ENCODE measurements around the gene JMJD8. TPM values are rescaled to one million over a fixed set of nuclear protein-coding genes. Genes with fewer than 3 reads are reported as not detected.

Gene JMJD8
- total and polyA plus RNA-seq, 10 of the 15 experiments (the other 5 are each of a cell fraction or from before 2014, with no cell fraction given): 1.00 to 50.4 (median 30.7) TPM

DNA sequence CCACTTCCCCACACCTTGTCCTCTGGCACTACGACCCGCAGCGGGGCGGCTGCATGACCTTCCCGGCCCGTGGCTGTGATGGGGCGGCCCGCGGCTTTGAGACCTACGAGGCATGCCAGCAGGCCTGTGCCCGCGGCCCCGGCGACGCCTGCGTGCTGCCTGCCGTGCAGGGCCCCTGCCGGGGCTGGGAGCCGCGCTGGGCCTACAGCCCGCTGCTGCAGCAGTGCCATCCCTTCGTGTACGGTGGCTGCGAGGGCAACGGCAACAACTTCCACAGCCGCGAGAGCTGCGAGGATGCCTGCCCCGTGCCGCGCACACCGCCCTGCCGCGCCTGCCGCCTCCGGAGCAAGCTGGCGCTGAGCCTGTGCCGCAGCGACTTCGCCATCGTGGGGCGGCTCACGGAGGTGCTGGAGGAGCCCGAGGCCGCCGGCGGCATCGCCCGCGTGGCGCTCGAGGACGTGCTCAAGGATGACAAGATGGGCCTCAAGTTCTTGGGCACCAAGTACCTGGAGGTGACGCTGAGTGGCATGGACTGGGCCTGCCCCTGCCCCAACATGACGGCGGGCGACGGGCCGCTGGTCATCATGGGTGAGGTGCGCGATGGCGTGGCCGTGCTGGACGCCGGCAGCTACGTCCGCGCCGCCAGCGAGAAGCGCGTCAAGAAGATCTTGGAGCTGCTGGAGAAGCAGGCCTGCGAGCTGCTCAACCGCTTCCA is 50.6 kb downstream of the JMJD8 start:
- no peak overlapping the region for H3K4me3 ChIP-seq
- ATAC-seq (no peak), FAIRE-seq (no peak), DNase-seq (ENCODE audit: low read depth, low spot score) (no peak)
- no peak overlapping the region for H3K4me2 ChIP-seq (ENCODE audit: control insufficient read depth, insufficient read depth)
- in situ Hi-C loops (cut with MboI): no loop called here
- no peak for TF ChIP-seq YY1 (IDR thresholded peaks at IDR 0.05; ENCODE audit: low read depth, low read length)
- peak; percentile 14; the same call in 1 of the 2 replicates for TF ChIP-seq POLR2A (IDR thresholded peaks at IDR 0.05; ENCODE audit: low read depth, low read length)
- TF ChIP-seq NR2C1 (IDR thresholded peaks at IDR 0.05): no peak
- ChIA-PET RAD21 (ENCODE audit: unreplicated experiment) (no interaction called here), POLR2A (no interaction called here), SMC1A (ENCODE audit: uncharacterized antibody, unreplicated experiment) (no interaction called here), CTCF (no interaction called here)
- peaks cover 0 to 4% of the 10 kb centered on the region in 2 experiments; a peak in 3 of 4 replicates for H3K36me3 ChIP-seq (ENCODE audit: control insufficient read depth in 2 of 2, insufficient read depth in 2 of 2, low read length in 1 of 2)
- no peaks in the 10 kb centered on the region for H4K20me1 ChIP-seq (ENCODE audit: control insufficient read depth, insufficient read depth)
- H3K79me2 ChIP-seq (ENCODE audit: control insufficient read depth, insufficient read depth, low read length): peaks cover 14% of the 10 kb centered on the region
- no TSS peak for BruUV-seq (replicated peaks)
- no peaks in the 10 kb centered on the region for H3K9me3 ChIP-seq (replicated peaks; ENCODE audit: control insufficient read depth, insufficient read depth, low read length)
- H3K9ac ChIP-seq (ENCODE audit: control insufficient read depth, insufficient read depth, low read length): no peak overlapping the region
- intact Hi-C loops (cut with micrococcal nuclease; ENCODE audit: unreplicated experiment): no loop called here
- no peak overlapping the region for H3K27ac ChIP-seq (ENCODE audit: control insufficient read depth, insufficient read depth)
- no peak overlapping the region for H2AFZ ChIP-seq (ENCODE audit: control insufficient read depth, low read depth, low read length)
- 98% methylated on average over 70 of the region's 74 CpGs for WGBS (ENCODE audit: insufficient coverage, insufficient replicate concordance, low lambda C conversion rate, missing lambda C conversion rate)
- no peaks in the 10 kb centered on the region for H3K27me3 ChIP-seq (replicated peaks in 1 of 2; ENCODE audit: control insufficient read depth in 2 of 2, insufficient read depth in 2 of 2, low read length in 1 of 2)
- peaks cover 5% of the 10 kb centered on the region for H3K4me1 ChIP-seq (ENCODE audit: control insufficient read depth, insufficient read depth, low read length)

DNA sequence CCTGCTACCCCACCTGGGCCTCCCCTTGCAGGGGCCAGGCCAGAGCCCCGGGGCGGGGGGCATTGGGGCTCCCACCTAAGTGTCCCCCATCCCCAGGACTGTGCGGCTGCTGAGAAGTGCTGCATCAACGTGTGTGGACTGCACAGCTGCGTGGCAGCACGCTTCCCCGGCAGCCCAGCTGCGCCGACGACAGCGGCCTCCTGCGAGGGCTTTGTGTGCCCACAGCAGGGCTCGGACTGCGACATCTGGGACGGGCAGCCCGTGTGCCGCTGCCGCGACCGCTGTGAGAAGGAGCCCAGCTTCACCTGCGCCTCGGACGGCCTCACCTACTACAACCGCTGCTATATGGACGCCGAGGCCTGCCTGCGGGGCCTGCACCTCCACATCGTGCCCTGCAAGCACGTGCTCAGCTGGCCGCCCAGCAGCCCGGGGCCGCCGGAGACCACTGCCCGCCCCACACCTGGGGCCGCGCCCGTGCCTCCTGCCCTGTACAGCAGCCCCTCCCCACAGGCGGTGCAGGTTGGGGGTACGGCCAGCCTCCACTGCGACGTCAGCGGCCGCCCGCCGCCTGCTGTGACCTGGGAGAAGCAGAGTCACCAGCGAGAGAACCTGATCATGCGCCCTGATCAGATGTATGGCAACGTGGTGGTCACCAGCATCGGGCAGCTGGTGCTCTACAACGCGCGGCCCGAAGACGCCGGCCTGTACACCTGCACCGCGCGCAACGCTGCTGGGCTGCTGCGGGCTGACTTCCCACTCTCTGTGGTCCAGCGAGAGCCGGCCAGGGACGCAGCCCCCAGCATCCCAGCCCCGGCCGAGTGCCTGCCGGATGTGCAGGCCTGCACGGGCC is 51.4 kb downstream of the JMJD8 start:
- Histone ChIP-seq H3K4me3 (no peak overlapping the region), H3K27me3 (replicated peaks in 1 of 2; ENCODE audit: control insufficient read depth in 2 of 2, insufficient read depth in 2 of 2, low read length in 1 of 2) (no peaks in the 10 kb centered on the region), H3K9ac (ENCODE audit: control insufficient read depth, insufficient read depth, low read length) (no peak overlapping the region), H3K9me3 (replicated peaks; ENCODE audit: control insufficient read depth, insufficient read depth, low read length) (no peaks in the 10 kb centered on the region), H2AFZ (ENCODE audit: control insufficient read depth, low read depth, low read length) (no peak overlapping the region), H3K36me3 (ENCODE audit: control insufficient read depth in 2 of 2, insufficient read depth in 2 of 2, low read length in 1 of 2) (peaks cover 0 to 4% of the 10 kb centered on the region in 2 experiments; a peak in 3 of 4 replicates), H3K79me2 (ENCODE audit: control insufficient read depth, insufficient read depth, low read length) (peaks cover 14% of the 10 kb centered on the region), H3K27ac (ENCODE audit: control insufficient read depth, insufficient read depth) (no peak overlapping the region), H4K20me1 (ENCODE audit: control insufficient read depth, insufficient read depth) (no peaks in the 10 kb centered on the region), H3K4me1 (ENCODE audit: control insufficient read depth, insufficient read depth, low read length) (peaks cover 4% of the 10 kb centered on the region), H3K4me2 (ENCODE audit: control insufficient read depth, insufficient read depth) (no peak overlapping the region)
- POLR2A ChIA-PET: no interaction called here
- intact Hi-C loops (cut with micrococcal nuclease; ENCODE audit: unreplicated experiment): no loop called here
- WGBS (ENCODE audit: insufficient coverage, insufficient replicate concordance, low lambda C conversion rate, missing lambda C conversion rate): 99% methylated on average over 42 of the region's 67 CpGs
- CTCF ChIA-PET: no interaction called here
- no peak for FAIRE-seq
- in situ Hi-C loops (cut with MboI): no loop called here
- RAD21 ChIA-PET (ENCODE audit: unreplicated experiment): no interaction called here
- SMC1A ChIA-PET (ENCODE audit: uncharacterized antibody, unreplicated experiment): no interaction called here
- BruUV-seq (replicated peaks): no TSS peak
- no peak for DNase-seq (ENCODE audit: low read depth, low spot score)
- TF ChIP-seq IRF4 (IDR thresholded peaks at IDR 0.05; ENCODE audit: low read depth, low read length): no peak
- TF ChIP-seq POLR2A (IDR thresholded peaks at IDR 0.05; ENCODE audit: low read depth, low read length): peak; percentile 37
- no peak for ATAC-seq
